Pons (tissue), 1 donor: Measurements from ENCODE around the gene HS3ST1.

Experiments used
- DNase-seq: peaks from one replicate; pipeline ENCODE4 v3.0.0-alpha.2; 2016; ENCODE audit warnings: low spot score

The HS3ST1 gene

GRCh38 chr4:11428231-11428898, at the start of gene HS3ST1:
TSS of gene HS3ST1 (minus strand) at chr4:11428894. CDS start at chr4:11400005, 28,889 bp downstream.
- DNase-seq = no peak

DNA sequence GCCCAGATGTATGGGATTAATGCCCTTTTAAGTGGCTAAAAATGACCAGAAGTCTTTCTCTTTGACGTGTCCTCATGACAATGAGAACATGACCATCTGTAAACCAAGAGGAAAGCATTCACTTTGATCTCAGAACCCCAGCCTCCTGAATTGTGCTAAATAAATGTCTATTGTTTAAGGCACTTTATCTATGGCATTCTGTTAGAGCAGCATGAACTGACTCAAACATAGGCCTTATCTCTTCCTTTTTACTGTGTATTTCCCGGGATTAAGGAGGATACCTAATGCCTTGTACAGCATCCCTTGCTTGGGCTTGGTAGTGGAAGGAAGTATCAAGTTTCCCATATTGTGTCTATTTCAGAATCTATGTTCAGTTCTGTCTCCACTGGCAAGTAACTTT, 47.2 kb upstream of the HS3ST1 start:
- no peak for DNase-seq

- no peak for DNase-seq
Observed at GRCh38 chr4:11474146-11474545, 45.5 kb upstream of the HS3ST1 start.

- DNase-seq = no peak
Observed at GRCh38 chr4:11472535-11472934, 43.8 kb upstream of the HS3ST1 start.

GRCh38 chr4:11471618-11472017, 42.9 kb upstream of the HS3ST1 start:
- peak; percentile 47 for DNase-seq

DNA sequence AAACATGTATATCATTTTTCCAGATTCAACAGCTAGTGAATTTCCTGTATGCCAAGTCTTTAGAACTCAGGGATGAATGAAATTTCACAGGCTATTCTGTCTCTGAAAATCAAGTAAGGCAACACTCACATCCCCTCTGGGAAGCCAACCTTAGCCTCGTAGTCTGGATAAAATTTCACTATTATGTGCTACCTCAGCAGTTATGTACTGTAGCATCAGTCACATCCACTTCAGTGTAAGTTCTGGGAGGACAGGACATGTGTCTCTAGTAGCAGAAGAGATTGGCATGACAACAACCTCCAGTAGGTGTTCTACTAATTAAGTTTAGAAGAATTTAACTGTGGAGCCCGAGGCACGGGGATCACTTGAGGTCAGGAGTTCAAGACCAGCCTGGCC, 42.4 kb upstream of the HS3ST1 start:
- no peak for DNase-seq

- DNase-seq = no peak
Observed at GRCh38 chr4:11470438-11471045, 41.8 kb upstream of the HS3ST1 start.

GRCh38 chr4:11469650-11470437, 41.1 kb upstream of the HS3ST1 start:
- DNase-seq = no peak

DNA sequence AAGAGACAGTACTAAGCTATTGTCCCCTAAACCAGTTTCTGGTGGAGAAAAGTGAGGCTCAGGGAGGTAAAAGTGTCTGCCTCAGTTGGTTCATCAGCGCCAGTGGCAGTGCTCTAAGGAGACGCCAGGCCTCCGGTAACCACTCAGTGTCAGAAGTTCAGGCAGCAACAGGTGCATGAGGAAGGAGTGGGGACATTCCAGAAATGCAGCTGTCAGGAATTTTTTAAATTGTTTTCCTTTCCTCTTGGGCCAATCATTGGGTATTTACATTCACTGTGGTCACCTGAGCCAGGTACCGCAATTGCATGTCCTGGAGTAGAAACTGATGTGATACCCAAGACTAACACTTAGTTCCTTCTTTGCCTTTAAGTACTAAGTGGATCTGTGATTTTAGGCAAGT, 40.2 kb upstream of the HS3ST1 start:
- DNase-seq = no peak

- no peak for DNase-seq
Observed at GRCh38 chr4:11467931-11468330, 39.2 kb upstream of the HS3ST1 start.

DNA sequence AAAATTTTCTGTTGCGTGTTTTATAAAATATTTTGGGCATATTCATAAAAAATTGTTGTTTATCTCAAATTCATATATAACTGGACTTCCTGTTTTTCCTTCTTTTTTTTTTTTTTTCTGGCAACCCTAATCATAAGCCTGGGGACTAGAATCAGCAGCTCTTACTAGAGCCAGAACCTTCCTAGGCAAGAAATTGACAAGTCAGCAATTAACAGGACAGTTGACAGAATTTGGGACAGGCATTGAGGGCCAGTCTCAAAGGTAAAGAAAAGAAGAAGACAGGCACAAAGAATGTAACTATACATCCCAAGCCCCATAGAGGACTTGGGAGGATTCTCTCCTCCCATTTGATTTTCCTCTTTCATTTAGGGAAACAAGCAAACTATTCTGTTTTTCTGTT, 35.0 kb upstream of the HS3ST1 start:
- DNase-seq = no peak

GRCh38 chr4:11456401-11456800, 27.7 kb upstream of the HS3ST1 start:
- DNase-seq = no peak

DNA sequence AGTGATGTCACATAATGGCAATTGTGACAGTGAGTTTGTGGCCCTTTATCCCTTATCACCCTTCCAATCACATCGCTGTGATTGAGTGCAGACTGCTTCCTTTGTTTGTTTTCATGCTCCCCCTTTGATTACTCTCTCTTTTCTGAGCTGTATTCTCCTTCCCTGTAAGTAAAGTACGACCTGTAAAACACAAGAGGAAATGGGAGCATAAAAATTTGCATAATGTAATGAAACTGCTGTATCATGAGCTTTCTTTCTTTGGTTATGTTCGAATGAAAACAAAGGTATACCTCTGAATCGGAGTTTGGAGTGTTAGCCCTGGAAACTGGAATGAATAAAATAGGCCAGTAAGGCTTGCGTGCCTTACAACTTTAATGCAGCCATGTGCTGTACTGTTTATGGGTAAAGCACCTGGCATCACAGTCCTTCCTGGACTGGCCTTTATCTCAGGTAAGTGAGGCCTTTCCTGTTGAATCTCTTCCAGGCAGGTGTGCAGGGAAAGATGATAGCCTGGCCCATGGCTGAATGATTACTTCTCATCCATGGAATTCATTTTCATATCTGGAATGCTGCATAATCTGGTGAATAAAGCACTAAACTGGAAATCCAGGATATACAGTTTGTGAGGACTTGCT, 26.6 kb upstream of the HS3ST1 start:
- no peak for DNase-seq

DNA sequence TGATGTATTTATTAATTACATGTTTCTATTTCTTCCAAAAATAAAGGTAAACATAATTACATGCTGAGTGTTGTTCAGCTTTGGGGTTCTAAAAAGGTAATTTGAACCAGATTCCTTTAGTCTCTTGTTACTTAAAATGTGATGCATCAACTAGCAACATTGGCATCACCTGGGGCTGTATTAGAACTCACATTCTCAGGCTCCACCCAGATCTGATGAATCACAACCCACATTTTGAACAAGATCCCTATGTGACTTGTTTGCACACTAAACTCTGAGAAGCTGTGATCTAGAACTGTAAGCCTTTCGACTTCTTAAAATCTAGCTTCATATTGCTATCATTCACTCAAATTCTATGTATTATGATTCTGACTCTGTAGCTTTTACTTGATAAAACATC, 23.0 kb upstream of the HS3ST1 start:
- no peak for DNase-seq

GRCh38 chr4:11446155-11446811, 17.6 kb upstream of the HS3ST1 start:
- no peak for DNase-seq

DNA sequence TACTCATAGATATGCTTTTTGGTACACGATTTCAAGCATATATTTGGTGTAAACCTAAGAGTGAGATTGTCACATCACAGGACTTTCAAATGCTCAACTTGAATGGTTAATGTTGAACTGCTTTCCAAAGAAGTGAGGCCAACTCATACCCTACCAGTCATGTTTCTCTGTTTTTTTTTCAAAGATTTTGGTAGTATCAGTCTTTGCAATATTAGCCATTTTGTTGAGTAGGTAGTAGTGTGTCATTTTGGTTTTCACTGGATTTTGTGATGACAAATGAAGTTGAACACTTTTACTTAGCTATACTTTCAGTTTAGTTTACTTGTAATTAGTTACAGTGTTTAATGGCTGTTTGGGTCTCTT, 12.5 kb upstream of the HS3ST1 start:
- no peak for DNase-seq

- peak; percentile 48 for DNase-seq
Observed at GRCh38 chr4:11440481-11441193, 11.9 kb upstream of the HS3ST1 start.

- peak; percentile 78 for DNase-seq
Observed at GRCh38 chr4:11439836-11440235, 11.1 kb upstream of the HS3ST1 start.

DNA sequence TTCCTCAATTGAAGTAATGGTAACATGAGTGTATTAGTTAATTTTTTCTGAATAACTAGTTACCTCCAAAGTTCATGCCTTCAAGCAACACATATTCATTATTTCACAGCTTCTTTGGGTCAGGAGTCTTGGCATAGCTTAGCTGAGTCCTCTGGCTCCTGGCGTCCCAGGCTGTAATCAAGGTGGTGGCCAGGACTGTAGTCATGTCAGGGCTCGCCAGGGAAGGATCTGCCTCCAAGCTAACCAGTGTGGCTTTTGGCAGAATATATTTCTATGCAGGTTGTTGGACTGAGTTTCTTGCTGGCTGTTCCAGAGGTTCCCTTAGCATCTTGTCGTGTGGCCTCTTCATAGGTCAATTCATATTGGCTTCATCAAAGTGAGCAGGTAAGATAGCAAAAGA, 10.0 kb upstream of the HS3ST1 start:
- DNase-seq = no peak

DNA sequence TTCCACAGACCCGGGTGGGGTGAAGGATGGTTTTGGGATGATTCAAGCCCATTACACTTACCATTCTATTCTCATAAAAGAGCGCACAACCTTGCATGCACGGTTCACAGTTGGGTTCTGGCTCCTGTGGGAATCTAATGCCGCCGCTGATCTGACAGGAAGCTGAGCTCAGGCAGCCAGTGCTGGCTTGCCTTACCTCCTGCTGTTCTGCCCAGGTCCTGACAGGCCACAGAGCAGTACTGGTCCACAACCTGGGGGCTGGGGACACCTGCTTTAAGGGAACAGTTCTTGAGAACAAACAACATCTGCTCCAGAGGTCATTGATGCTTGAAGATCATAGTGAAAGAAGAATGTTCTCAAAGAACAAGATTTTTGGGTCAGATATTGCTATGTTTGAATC, 8.0 kb upstream of the HS3ST1 start:
- no peak for DNase-seq

DNA sequence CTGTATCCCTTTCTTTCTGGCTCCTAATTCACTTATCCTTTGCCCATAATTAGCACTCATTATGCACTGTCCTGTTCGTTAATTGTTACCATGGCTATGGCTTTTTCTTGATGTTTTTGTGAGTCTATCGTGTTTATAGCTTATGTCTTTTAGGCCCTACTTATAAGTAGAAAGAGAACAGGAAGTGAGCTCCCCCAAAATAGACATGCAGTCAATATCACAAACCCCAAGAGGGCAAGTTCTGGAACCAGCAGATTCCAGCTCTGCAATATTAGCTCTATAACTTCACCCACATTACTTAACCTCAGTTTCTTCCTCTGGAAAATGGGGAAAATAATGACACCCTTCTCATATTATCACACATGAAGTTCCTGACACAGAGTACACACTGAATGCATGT, 7.4 kb upstream of the HS3ST1 start:
- no peak for DNase-seq

DNA sequence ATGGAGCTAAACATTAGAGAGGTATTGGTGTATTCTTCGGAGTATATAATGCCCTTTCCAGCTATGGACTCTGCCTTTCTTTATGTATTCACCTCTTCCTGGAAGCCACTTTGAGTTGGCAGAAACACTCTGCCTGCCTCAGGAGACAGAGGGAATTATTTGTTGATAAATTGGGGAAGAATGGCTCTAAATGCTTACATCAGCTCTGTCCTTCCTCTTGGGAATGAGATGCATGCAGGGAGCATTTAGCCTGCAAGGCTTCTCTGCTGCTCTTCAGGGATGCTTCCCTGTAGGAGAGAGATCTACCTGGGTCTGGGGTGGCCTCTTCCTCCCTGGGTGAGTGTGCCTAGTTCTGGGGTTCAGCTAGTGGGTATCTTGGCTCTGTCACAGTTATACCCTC, 6.9 kb upstream of the HS3ST1 start:
- DNase-seq = no peak
